Activated naive CD8-positive, alpha-beta T cell treated with anti-CD3 and anti-CD28 coated beads for 36 hours (primary cell): Measurements from ENCODE around the gene SLC6A3. TPM values are rescaled to one million over a fixed set of nuclear protein-coding genes. Genes with fewer than 3 reads are reported as not detected.
"Not testable (repeated sequence)": the region's sequence is repeated elsewhere in the genome, so short reads cannot be mapped to it uniquely, and the experiment has no call there.

Experiments
- DNase-seq: peaks from one replicate; pipeline ENCODE4 v3.0.0; 2021
- H3K27ac Mint-ChIP-seq: one replicate; pipeline ENCODE4 v1.8.0; 2022; ENCODE audit warnings: mild to moderate bottlenecking, moderate library complexity, mixed read lengths
- H3K27me3 Mint-ChIP-seq: one replicate; pipeline ENCODE4 v1.8.0; 2022; ENCODE audit warnings: mild to moderate bottlenecking, mixed read lengths
- H3K36me3 Mint-ChIP-seq: one replicate; pipeline ENCODE4 v1.8.0; 2021; ENCODE audit warnings: mild to moderate bottlenecking, mixed read lengths
- H3K4me1 Mint-ChIP-seq: one replicate; pipeline ENCODE4 v1.8.0; 2021; ENCODE audit warnings: mixed read lengths
- H3K4me3 Mint-ChIP-seq: one replicate; pipeline ENCODE4 v1.8.0; 2022; ENCODE audit warnings: mild to moderate bottlenecking, moderate library complexity, mixed read lengths
- H3K9me3 Mint-ChIP-seq: one replicate; pipeline ENCODE4 v1.8.0; 2022; ENCODE audit warnings: mixed read lengths
- total RNA-seq, 2 experiments: library from RNA; stranded (reverse); gene quantifications; one replicate each; pipeline ENCODE4 v1.2.3, GENCODE V29; 2021

SLC6A3 gene
- total RNA-seq, 2 experiments from 2014 or later, result not detected

GRCh38 chr5:1380910-1381309 lies 64.3 kb downstream of the SLC6A3 start:
- H3K27ac Mint-ChIP-seq, result no peak overlapping the region

DNA sequence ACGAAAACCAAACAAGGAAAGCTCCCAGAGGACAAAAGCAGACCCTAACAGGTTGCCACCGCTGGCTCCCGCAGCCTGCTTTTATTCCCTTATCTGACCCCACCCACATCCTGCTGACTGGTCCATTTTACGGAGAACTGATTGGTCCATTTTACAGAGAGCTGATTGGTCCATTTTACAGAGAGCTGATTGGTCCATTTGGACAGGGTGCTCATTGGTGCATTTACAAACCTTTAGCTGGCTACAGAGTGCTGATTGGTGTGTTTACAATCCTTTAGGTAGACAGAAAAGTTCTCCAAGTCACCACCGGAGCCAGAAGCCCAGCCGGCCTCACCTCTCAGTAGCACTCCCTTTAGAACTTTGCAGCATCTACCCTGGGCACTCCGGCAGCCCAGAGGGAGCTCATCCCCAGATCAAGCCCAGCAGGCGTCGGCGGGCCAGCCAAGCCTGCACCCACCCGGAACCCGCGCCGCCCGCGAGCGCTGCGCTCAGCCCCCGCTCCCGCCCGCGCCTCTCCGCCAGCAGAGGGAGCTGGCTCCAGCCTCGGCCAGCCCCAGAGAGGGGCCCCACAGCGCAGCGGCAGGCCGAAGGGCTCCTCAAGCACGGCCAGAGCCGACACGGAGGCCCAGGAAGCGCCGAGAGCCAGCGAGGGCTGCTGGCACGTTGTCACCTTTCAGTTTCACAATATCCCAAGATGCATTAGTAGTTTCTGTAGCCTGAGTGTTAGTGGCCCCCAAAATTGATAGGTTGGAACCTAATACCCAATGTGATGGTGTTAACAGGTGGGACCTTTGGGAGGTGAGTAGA lies 65.0 kb downstream of the SLC6A3 start:
- Mint-ChIP-seq H3K4me1 (peaks cover 2% of the 10 kb centered on the region), H3K27ac (peak overlapping the region; percentile 67), H3K9me3 (no peaks in the 10 kb centered on the region), H3K36me3 (no peaks in the 10 kb centered on the region), H3K27me3 (no peaks in the 10 kb centered on the region), H3K4me3 (peak overlapping the region; percentile 68)
- DNase-seq, result peak; percentile 72

More at GRCh38 chr5:1380910-1381309, 64.3 kb downstream of the SLC6A3 start:
- Mint-ChIP-seq H3K4me1 (peaks cover 7% of the 10 kb centered on the region), H3K36me3 (no peaks in the 10 kb centered on the region), H3K9me3 (no peaks in the 10 kb centered on the region), H3K27me3 (no peaks in the 10 kb centered on the region), H3K4me3 (no peak overlapping the region)
- no peak for DNase-seq

GRCh38 chr5:1378866-1379659 lies 66.2 kb downstream of the SLC6A3 start:
- no peaks in the 10 kb centered on the region for H3K9me3 Mint-ChIP-seq
- no peaks in the 10 kb centered on the region for H3K36me3 Mint-ChIP-seq
- H3K4me3 Mint-ChIP-seq, result no peak overlapping the region
- no peak overlapping the region for H3K27ac Mint-ChIP-seq
- no peak for DNase-seq
- H3K4me1 Mint-ChIP-seq, result peaks cover 1% of the 10 kb centered on the region
- no peaks in the 10 kb centered on the region for H3K27me3 Mint-ChIP-seq

DNA sequence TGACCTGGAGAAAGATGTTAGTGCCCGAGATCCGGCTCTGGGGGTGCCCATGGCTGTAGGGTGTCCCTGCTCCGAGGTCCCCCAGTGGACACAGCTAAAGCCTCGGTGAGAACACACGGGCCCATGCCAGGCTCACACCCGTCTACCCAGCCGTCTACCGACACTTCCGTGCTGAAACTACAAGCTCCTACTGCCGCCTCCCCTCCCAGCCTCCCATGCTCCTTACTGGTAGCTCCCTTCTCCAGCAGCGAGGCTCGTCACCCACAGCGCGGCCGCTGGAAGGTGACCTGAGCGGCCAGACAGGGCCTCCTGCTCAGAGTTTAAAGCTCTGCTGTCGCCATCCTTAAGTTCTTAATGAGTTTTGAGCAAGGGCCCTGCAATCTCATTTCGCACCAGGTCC lies 67.1 kb downstream of the SLC6A3 start:
- H3K27me3 Mint-ChIP-seq, result no peaks in the 10 kb centered on the region
- H3K27ac Mint-ChIP-seq, result no peak overlapping the region
- no peak for DNase-seq
- H3K36me3 Mint-ChIP-seq, result no peaks in the 10 kb centered on the region
- peaks cover 1% of the 10 kb centered on the region for H3K4me1 Mint-ChIP-seq
- no peaks in the 10 kb centered on the region for H3K9me3 Mint-ChIP-seq
- H3K4me3 Mint-ChIP-seq, result no peak overlapping the region

GRCh38 chr5:1376981-1377380 lies 68.3 kb downstream of the SLC6A3 start:
- H3K27ac Mint-ChIP-seq, result no peak overlapping the region
- H3K4me1 Mint-ChIP-seq, result peaks cover 1% of the 10 kb centered on the region
- no peak for DNase-seq
- no peaks in the 10 kb centered on the region for H3K27me3 Mint-ChIP-seq
- H3K36me3 Mint-ChIP-seq, result no peaks in the 10 kb centered on the region
- no peak overlapping the region for H3K4me3 Mint-ChIP-seq
- no peaks in the 10 kb centered on the region for H3K9me3 Mint-ChIP-seq

- no peak overlapping the region for H3K4me3 Mint-ChIP-seq
- peaks cover 1% of the 10 kb centered on the region for H3K4me1 Mint-ChIP-seq
- no peak for DNase-seq
- no peaks in the 10 kb centered on the region for H3K36me3 Mint-ChIP-seq
- H3K27ac Mint-ChIP-seq, result no peak overlapping the region
- H3K27me3 Mint-ChIP-seq, result no peaks in the 10 kb centered on the region
- no peaks in the 10 kb centered on the region for H3K9me3 Mint-ChIP-seq
Measured at GRCh38 chr5:1375871-1376810, 69.1 kb downstream of the SLC6A3 start.

DNA sequence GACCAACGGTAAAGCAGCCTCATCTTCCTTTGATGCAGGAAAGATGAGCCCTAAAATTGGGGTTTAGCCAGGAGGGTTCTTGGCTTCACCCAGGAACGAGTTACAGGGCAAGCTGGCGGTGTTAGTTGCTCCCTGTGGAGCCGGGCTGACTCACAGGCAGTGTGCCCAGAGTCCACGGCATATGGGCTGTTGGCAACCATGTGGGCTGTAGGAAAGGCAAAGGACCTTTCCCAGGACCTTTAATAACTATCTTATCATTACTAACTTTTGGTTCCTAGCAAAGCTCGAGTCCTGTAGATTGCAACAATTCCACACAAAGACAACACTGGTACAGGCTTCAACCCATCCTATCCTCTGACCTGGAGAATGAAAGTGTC lies 70.6 kb downstream of the SLC6A3 start:
- no peaks in the 10 kb centered on the region for H3K27me3 Mint-ChIP-seq
- no peaks in the 10 kb centered on the region for H3K9me3 Mint-ChIP-seq
- H3K4me1 Mint-ChIP-seq, result no peaks in the 10 kb centered on the region
- no peaks in the 10 kb centered on the region for H3K36me3 Mint-ChIP-seq
- H3K27ac Mint-ChIP-seq, result no peak overlapping the region
- no peak overlapping the region for H3K4me3 Mint-ChIP-seq
- DNase-seq, result no peak

DNA sequence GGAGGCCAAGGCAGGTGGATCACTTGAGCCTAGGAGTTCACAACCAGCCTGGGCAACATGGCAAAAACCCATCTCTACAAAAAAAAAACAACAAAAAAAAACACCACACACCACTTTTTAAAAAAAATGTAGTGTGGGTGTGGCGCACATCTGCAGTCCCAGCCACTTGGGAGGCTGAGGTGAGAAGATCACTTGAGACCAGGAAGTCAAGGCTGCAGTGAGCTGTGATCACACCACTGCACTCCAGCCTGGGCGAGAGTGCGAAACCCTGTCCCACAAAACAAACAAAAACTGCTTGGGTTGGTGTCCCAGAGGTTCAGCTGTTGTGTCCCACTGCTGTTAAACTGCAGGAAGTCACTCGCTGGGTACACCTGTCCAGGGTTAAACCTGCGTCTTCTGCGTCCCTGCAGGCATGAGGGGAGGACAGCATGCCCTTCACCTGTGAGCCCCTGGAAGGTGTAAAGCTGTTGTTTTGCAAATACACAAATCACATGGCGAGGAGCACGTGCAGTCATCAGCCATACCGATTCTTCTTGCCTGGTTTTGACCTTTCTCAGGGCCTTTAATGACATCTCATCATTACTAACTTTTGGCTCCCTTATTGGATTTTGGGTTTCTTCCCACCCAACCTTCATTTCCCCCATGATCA lies 71.1 kb downstream of the SLC6A3 start:
- Mint-ChIP-seq H3K9me3 (no peaks in the 10 kb centered on the region), H3K27me3 (no peaks in the 10 kb centered on the region), H3K4me3 (no peak overlapping the region), H3K27ac (no peak overlapping the region), H3K36me3 (no peaks in the 10 kb centered on the region), H3K4me1 (no peaks in the 10 kb centered on the region)
- DNase-seq, result no peak

DNA sequence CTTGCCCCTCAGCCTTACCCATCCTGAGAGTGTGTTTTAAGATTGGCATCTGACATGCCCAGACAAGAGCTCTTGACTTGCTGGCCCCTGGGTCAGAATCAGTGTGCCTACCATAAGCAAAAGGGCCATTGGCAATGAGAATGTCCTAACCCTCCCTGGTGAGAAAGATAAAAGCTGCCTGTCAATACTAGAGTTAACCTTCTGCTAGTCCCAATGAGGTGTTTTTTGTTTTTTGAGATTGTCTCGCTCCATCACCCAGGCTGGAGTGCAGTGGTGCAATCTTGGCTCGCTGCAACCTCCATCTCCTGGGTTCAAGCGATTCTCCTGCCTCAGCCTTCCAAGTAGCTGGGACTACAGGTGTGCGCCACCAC lies 73.3 kb downstream of the SLC6A3 start:
- H3K4me1 Mint-ChIP-seq, DNase-seq, H3K9me3 Mint-ChIP-seq, H3K27me3 Mint-ChIP-seq, H3K4me3 Mint-ChIP-seq, H3K27ac Mint-ChIP-seq, H3K36me3 Mint-ChIP-seq: not testable (repeated sequence)

GRCh38 chr5:1371218-1371971 lies 73.8 kb downstream of the SLC6A3 start:
- no peaks in the 10 kb centered on the region for H3K9me3 Mint-ChIP-seq
- no peak overlapping the region for H3K27ac Mint-ChIP-seq
- H3K36me3 Mint-ChIP-seq, result no peaks in the 10 kb centered on the region
- no peak for DNase-seq
- no peaks in the 10 kb centered on the region for H3K4me1 Mint-ChIP-seq
- no peaks in the 10 kb centered on the region for H3K27me3 Mint-ChIP-seq
- no peak overlapping the region for H3K4me3 Mint-ChIP-seq

DNA sequence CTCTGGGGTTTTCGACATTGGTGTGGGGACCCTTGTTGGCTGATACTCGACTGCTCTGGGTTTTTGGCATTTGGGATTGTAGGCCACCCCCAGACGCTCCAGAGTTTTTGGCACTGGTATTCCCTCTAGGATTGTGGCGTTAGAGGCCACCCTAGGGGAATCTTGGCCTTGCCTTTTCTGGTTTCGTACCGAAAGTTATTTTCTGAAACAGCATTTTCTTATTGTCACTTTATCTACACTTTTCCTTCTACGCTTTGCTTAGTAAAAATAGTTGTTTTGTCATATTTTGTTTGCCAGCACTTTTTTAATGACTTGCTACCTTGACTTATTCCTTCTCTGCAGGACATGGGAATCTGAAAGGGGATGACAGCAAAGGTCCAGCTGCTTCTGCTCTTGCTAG lies 75.2 kb downstream of the SLC6A3 start:
- Mint-ChIP-seq H3K27ac (no peak overlapping the region), H3K4me1 (no peaks in the 10 kb centered on the region), H3K36me3 (no peaks in the 10 kb centered on the region), H3K27me3 (no peaks in the 10 kb centered on the region), H3K9me3 (no peaks in the 10 kb centered on the region), H3K4me3 (no peak overlapping the region)
- no peak for DNase-seq

DNA sequence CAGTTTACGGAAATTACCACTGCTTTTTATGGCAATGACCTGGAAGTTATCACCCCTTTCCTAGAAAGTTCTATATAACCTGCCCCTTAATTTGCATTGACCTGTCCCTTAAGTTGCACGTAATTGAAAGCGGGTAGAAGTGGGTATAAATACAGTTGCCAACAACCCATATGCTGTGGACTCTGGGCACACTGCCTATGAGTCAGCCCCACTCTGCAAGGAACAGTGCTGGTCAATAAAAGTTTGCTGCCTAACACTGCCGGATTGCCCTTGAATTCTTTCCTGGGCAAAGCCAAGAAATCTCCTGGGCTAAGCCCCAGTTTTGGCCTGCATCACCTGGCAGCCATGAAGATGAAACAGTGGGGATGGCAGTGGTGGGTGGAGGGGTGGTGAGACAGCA lies 76.5 kb downstream of the SLC6A3 start:
- H3K4me1 Mint-ChIP-seq, result no peaks in the 10 kb centered on the region
- H3K9me3 Mint-ChIP-seq, result no peaks in the 10 kb centered on the region
- H3K36me3 Mint-ChIP-seq, result no peaks in the 10 kb centered on the region

GRCh38 chr5:1368236-1368635 lies 77.0 kb downstream of the SLC6A3 start:
- Mint-ChIP-seq H3K27ac (no peak overlapping the region), H3K9me3 (no peaks in the 10 kb centered on the region), H3K27me3 (peaks cover 8% of the 10 kb centered on the region), H3K4me3 (no peak overlapping the region), H3K4me1 (no peaks in the 10 kb centered on the region), H3K36me3 (no peaks in the 10 kb centered on the region)
- no peak for DNase-seq

More for the DNA sequence above, 76.5 kb downstream of the SLC6A3 start:
- Mint-ChIP-seq H3K4me3 (no peak overlapping the region), H3K27ac (no peak overlapping the region), H3K27me3 (peaks cover 2% of the 10 kb centered on the region)
- DNase-seq, result no peak

GRCh38 chr5:1367149-1367548 lies 78.1 kb downstream of the SLC6A3 start:
- no peaks in the 10 kb centered on the region for H3K4me1 Mint-ChIP-seq

More at GRCh38 chr5:1367149-1367548, 78.1 kb downstream of the SLC6A3 start:
- no peaks in the 10 kb centered on the region for H3K9me3 Mint-ChIP-seq
- H3K4me3 Mint-ChIP-seq, result no peak overlapping the region
- H3K36me3 Mint-ChIP-seq, result no peaks in the 10 kb centered on the region
- H3K27me3 Mint-ChIP-seq, result peaks cover 12% of the 10 kb centered on the region
- no peak overlapping the region for H3K27ac Mint-ChIP-seq
- no peak for DNase-seq
